ENCODE measurements around the gene GPR78.
"Not testable (repeated sequence)": the region's sequence is repeated elsewhere in the genome, so short reads cannot be mapped to it uniquely, and the experiment has no call there.

GPR78 gene

DNA sequence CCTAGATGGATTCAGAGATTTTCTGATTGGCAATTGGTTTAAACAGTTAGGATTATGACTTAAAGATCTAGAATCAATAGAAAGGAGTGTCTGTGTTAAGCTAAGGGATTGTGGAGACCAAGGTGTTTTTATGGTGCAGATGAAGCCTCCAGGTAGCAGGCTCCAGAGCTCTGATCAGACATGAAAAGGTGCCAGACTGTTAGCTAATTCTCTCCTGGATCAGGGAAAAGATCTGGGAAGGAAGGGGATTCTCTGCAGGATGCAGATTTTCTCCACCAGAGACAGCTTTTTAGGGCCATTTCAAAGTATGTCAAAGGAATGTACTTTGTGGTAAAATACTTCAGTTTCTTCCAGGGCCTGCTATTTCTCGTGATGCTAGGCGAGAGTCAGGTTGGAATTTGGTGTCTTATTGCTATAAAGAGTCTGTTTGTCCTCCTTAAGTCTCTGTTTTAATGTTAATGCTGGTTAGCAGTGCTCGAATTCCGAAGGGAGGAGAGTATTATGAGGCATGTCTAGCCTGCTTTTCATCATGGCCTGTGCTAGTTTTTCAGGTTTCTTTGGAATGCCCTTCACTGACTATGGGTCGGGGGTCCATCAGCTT is 12.0 kb upstream of the GPR78 start:
- no peak for DNase-seq

DNA sequence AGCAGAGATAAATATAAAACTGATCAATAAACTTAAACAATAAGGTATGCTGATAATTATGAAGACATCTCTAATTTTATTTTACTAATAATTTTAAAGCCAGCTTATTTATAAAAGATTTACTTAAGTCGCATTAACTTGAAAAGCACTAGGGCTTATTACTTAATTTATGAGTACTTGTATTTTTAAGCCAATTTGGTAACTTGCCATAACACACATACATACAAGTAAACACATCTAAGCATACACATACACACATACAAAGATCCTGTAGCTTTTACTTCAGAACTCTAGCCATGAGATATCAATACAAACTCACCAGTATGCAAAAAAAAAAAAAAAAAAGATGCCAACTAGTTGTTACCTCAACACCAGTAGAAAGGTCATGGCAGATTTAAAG is 10.0 kb upstream of the GPR78 start:
- no peak for DNase-seq

DNA sequence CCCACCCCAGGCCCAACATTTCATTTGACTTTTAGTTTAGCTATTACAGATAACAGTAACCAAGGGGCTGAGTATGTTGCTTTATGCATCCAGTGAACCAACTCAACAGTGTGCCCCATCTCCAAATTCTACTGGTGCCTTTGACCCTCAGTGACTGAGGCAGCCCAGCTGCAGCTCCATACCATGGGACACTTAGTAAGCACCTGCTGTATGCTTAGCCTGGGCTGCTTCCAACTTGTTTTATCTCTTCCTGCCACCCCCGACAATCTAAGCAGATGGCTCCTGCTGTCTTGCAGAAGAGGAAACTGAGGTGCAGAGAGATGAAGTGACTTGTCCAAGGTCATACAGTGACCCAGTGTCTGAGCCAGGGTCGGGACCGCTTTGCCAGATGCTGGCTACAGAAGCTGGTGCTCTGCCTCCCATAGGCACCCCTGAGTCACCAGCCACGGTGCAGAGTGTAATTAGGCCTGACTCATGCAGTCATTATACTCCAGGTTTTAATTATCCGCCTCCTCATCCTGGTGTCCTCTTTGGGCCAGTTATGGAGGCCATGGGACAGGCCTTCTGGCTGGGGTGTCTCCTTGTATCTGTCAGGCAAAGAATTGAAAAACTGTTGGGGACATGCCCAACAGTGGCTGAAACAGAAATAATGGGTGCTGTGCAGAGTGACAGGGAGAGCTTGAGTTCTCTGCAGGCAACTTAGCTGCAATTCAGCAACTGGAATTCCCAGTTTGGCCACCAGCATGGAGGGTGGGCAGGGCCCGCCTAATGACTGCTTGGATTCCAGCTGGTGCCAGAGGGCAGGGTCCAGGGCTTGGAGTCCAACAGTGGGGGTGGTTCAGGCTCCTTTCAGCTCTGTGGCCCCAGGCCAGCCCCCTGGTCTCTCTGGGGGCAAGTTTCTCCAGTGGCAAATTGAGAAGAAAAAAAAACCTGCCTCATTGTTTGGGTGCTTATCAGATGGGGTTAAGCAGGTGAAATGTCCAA is 8.2 kb upstream of the GPR78 start:
- DNase-seq: no peak

DNA sequence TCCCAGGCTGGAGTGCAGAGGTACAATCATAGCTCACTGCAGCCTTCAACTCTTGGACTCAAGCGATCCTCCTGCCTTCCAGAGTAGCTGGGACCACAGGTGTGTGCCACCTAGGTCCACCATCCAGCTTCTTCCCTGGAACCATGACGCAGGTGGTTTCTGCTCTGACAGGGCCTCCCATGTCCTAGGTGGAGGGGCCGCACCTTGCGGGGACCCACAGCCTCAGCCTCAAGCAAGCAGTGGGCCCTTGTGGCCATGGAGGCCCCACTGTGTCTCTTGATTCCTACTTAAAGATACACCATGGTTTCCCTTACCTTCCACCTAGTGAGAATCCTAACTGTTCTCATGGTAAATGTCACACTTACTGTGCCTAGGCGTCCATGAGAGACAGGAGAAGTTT is 6.9 kb upstream of the GPR78 start:
- no peak for DNase-seq

DNA sequence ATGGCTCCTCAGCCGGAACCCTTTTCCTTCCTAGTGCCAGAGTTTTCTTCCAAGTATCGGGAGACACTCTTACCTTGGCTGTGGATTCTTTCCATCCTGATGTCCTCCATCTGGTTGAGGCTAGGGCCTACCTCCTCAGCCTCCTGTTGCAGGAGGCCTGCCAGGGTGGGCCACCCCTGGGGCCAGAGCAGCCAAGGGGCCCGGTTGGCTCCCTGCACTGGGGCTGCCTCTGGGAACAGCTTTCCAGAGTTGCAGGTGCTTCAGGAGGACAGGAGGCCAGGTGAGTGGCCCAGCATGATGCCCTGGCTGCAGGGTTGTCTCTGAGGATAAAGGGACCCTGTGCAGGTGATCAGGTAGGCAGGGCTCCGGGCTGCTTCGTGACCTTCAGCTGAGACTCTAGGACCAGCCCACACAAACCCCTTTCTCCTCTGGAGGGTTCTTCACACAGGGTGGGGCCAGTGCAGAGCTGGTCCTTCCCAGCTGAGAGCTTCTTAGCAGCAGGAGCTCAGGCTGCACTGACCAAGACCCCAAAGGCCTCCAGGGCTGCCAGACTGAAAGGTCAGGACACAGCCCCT is 5.3 kb upstream of the GPR78 start:
- no peak for DNase-seq

DNA sequence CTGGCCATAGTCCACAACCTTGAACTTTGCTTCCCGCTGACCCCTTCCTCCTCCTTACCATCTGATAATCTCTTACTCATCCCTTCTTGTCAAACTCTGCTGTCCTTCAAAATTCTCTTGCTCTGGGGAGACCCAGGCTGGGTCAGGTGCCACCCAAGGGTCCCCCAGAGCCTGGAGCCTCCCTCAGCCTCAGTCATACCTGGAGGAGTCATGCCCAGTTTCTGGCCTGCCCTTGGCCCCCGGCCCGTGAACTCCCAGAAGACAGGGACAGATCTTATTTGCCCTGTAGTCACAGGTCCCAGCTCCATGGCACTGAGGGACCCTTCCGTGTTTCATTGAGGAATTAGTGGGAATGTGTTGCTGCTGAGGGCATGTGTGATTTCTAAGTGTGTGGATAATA is 4.7 kb upstream of the GPR78 start:
- DNase-seq: no peak

DNA sequence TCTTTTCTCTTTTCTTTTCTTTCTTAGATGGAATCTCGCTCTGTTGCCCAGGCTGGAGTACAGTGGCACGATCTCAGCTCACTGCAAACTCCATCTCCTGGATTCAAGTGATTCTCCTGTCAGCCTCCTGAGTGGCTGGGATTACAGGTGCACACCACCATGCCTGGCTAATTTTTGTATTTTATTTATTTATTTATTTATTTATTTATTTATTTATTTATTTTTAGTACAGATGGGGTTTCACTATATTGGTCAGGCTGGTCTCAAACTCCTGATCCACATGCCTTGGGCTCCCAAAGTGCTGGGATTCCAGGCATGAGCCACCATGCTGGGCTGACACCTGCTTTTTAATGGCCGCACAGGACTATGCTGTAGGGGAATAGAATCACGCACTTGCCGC is 3.6 kb upstream of the GPR78 start:
- DNase-seq: not testable (repeated sequence)

DNA sequence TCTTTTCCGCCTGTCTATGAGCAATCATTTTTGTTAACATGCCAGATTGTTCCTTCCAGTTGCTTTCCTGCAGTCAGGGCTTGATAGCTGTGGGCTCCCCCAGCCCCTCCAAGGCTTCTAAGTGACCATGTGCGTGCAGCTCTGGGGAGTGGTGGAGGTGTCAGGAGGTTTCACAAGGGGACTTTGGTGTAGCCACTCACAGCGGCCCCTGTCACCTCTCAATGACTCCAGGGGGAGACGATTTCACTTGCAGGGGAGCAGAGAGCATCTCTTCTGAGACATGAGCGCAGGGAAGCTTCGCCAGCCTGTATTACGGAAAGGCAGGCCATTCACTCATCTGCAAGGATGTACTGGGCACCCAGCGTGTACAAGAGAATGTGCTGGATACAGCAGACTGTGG is 3.1 kb upstream of the GPR78 start:
- no peak for DNase-seq

DNA sequence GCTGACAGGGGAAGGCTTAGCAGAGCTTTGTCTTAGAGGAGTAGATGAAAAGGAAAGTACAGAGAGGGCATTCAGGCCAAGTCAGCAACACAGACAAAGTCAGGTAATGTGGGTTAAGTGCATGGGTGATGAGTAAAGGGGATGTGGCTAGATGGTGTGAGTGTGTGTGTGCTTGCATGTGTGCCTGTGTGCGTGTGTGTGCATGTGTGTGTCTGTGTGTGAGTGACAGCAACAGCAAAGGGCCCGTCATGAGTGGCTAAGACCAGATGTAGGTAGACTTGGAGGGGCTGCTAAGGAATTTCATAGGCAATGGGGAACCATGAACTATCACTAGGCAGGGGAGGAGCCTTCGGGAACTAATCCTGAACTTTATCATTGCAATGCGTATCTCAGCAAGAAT is 2.2 kb upstream of the GPR78 start:
- no peak for DNase-seq

DNA sequence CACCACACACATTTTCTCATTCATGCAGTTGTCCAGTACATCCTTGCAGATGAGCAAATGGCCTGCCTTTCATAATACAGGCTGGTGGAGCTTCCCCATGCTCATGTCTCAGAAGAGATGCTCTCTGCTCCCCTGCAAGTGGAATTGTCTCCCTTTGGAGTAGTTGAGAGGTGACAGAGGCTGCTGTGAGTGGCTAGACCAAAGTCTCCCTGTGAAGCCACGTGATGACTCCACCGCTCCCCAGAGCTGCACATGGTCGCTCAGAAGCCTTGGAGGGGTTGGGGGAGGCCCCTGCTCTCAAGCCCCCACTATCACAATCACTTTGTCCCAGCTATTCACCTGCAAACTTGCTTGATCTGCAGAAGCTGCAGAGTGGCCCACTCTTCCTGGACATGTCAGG is 1.5 kb upstream of the GPR78 start:
- DNase-seq: no peak

DNA sequence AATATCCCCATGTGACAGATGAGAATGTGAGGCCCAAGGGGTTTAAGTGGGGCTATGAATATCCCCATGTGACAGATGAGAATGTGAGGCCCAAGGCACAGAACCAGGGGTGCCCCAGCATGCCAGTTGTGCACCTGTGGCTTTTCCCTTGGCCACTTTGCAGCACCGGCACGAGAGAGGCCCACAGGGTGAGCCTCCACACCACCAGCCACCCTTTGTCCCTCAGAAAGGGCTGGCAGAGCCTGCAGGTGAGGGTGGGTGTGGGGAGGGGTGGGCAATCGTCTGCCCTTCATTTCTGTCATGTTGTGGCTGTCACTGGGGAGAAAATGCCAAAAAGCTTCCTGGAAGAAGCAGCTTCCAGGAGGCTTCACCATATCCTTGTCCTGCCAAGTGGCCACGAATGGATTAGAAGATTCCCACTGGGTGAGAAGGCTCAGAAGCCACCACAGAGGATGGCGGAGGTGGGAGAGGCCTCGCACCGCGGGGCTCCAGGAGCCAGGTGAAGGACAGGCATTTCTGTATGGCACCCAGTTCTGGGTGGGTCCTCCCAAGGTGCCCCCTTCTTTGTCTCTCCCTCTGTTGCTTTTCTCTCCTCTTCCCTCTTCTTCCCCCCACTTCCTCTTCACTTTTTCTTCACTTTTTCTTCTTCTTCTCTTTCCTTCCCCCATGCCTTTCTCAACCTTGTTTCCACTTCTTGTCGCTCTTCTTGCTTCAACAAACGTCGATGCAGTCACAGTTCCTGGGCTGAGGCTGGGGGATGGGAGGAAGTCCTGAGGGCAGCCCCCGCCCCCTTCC is 469 bp upstream of the GPR78 start:
- no peak for DNase-seq

DNA sequence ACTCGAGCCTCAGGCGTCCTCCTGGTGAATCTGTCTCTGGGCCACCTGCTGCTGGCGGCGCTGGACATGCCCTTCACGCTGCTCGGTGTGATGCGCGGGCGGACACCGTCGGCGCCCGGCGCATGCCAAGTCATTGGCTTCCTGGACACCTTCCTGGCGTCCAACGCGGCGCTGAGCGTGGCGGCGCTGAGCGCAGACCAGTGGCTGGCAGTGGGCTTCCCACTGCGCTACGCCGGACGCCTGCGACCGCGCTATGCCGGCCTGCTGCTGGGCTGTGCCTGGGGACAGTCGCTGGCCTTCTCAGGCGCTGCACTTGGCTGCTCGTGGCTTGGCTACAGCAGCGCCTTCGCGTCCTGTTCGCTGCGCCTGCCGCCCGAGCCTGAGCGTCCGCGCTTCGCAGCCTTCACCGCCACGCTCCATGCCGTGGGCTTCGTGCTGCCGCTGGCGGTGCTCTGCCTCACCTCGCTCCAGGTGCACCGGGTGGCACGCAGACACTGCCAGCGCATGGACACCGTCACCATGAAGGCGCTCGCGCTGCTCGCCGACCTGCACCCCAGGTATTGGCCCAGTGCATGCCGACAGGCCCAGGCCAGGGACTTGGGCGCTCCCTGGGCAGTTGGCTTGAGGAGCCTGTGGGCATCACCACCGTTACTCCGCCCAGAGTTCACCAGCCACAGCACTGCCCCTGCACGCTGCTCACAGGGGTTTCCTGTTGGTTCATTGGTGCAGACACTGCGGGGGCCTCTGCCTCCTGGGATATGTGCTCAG is 1.1 kb downstream of the GPR78 start:
- no peak for DNase-seq

DNA sequence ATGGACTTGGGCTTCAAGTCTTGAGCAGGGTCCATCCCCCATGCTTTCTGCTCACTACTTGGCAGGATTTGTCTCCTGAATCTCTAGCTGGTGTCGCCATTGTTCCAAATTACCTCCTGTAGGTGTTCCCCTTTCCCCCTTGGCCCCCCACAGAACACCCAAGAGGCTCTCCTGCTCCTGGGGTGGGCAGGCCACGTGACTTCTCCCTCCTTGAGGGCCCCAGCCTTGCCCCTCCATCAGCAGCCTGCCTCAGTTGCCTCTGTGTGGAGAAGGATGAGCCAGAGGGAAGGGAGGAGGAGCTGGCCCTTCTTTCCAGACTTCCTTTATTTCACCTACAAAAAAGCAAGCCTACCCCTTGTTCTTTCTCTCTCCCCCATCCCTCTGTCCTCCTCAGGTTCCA is 1.8 kb downstream of the GPR78 start:
- no peak for DNase-seq

DNA sequence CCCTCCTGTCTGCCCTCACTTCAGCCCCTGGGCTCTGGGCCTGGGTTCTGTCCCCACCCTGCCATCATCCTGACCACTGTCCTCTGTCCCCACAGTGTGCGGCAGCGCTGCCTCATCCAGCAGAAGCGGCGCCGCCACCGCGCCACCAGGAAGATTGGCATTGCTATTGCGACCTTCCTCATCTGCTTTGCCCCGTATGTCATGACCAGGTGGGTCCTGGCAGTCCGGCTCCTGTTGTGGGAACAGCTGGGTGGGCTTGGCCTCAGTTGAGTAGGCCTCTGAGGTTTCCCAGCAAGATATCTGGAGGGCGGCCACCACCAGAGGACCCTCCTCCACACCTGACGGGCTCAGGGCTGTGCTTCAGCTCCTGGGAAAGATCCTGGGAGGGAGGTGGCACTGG is 2.2 kb downstream of the GPR78 start:
- DNase-seq: no peak

DNA sequence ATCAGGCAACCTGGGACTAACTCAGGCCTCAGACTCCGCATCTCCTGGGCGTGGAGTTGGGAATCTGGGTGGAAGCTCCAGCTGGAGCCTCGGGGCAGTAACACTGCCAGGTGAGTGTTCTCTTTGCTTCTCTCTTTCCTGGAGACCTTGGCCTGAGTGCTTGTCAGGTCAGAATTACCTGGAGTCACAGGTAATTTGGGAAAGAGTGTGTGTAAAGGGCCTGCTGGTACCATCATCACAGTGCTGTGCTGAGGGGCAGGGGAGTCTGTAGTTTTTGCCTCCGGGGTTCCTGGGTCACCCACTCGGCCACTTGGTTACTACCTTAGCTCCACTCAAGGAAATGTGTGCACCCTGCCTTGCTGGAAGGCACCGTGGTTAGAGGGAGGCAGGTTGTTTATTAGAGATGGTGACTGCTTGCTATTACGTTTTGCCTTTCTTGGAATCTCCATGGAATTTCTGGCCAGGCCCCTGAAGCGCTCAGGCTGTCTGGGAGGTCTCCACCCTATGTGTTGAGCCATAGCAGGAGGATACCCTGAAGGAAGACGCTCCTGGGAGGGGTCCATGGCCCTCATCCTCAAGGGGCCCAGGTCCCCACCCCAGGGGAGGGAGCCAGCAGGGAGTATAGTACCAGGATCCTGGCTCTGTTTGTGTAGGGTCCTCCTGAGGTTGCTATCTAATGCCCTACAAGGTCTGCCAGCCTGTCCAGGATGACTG is 2.9 kb downstream of the GPR78 start:
- DNase-seq: no peak

DNA sequence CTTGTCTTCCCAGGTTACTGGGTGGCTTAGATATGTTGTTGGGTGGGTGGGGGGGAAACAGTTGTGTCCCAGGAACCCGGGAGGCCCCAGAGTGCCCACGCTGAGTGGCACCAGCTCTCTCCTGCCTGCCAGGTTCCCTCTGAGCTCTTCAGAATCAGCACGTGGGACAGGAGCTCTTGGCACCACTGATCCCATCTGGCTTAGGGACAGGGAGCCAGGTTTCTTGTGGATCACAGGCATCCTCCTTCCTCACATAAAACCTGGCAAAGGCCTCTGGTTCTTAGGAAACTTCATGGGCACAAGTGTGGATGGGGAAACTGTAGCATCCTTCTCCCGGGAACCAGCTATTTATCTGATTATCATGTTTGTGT is 3.4 kb downstream of the GPR78 start:
- DNase-seq: no peak

DNA sequence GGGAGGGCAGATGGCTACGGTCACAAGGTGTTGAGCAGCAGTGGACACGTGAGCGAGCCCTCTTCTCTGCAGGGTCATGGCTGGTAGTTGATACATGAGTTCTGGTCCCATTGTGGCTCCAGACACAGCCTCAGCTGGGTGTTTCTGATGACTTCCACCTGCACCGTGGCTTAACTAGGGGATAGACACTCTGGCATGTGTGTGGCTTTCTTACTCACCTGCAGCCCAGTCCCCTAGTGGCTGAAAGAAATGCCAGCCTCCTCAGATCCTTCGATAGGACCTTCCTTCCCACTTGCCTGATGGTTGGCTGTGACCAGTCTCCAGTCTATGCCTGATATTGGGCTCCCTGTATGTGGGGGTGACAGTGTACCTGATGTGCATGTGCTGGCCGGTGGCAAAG is 5.0 kb downstream of the GPR78 start:
- DNase-seq: no peak

DNA sequence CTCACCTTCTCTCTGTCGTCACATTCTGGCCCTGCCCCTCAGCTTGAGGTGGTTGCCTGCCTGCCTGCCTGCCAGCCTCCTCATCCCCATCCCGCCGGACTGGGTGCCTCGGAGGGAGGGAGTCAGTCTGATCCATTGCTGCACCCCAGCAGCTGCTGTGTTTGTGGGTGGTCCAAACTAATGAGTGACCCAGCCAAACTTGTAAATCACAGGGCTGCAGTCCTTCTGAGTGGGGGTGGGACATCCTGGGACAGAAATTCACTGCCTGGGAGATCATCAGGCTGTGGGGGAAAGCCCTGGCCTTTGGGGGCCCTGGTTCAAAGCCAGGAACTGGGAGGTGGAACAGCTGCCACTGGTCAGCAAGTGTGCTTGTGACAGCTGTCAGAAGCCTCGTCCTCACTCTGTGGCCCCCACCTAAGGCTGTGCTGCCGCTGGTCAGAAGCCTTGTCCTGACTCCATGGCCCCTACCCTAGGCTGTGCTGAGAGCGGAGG is 5.6 kb downstream of the GPR78 start:
- no peak for DNase-seq

DNA sequence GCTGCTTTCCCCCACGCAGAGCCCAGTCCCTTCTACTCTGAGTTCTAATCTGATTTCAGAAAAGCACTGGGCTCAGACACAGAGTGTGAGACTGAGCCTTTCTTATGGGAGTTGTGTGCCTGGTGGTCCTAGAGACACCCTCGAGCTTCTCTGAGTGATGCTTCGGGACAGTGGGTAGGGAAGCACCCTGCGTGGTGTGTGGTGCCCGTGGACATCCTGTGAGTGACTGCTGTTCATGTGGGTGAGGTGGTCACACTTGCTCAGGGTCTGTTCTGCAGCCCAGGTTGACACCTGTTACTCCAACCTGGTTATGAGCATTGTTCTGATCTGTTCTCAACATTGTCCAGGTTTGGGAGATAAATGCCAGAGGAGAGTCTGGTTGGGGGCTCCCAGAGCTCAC is 6.1 kb downstream of the GPR78 start:
- no peak for DNase-seq

DNA sequence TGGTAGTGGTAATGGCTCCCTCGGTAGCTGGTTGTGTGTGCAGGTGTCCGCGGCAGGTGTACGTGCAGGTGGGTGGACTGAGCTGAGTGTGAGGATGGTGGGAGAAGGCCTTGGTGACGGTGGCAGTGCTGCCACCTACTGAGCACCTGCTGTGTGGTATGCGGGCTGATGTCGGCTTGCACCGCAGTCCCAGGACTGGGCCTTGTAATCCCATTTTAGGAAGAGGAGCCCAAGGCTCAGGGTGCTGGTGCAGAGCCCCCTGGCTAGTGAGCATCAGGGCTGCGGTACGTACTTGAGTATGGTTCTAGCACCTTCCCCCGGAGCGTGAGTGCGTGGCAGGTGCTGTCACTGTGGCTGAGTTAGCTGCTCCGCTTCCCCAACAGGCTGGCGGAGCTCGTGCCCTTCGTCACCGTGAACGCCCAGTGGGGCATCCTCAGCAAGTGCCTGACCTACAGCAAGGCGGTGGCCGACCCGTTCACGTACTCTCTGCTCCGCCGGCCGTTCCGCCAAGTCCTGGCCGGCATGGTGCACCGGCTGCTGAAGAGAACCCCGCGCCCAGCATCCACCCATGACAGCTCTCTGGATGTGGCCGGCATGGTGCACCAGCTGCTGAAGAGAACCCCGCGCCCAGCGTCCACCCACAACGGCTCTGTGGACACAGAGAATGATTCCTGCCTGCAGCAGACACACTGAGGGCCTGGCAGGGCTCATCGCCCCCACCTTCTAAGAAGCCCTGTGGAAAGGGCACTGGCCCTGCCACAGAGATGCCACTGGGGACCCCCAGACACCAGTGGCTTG is 6.7 kb downstream of the GPR78 start:
- DNase-seq: no peak
